ENCODE results near the gene SSX2B.
"Not testable (repeated sequence)": the region's sequence is repeated elsewhere in the genome, so short reads cannot be mapped to it uniquely, and the experiment has no call there.

The SSX2B gene, protein sequence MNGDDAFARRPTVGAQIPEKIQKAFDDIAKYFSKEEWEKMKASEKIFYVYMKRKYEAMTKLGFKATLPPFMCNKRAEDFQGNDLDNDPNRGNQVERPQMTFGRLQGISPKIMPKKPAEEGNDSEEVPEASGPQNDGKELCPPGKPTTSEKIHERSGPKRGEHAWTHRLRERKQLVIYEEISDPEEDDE

DNA sequence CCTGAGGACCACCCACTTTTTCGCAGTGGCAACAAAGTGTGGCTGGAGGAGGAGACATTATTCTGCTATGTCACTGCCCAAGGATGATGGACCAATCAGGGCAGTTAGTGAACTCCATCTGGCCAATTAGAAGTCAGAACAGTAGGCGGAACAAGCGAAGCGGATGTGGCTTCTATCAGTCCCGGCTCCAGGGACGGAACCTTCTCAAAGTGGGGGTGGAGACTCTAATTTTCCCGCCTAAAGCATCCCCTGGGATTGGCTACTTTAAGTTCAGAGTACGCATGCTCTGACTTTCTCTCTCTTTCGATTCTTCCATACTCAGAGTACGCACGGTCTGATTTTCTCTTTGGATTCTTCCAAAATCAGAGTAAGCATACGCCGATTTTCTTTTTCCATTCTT lies at the start of gene SSX2B:
SSX2B (plus strand) TSS at position 301 of the 400 bp plus-strand sequence. CDS start 1,429 bp downstream, outside the sequence.
- DNase-seq: not testable (repeated sequence)

DNA sequence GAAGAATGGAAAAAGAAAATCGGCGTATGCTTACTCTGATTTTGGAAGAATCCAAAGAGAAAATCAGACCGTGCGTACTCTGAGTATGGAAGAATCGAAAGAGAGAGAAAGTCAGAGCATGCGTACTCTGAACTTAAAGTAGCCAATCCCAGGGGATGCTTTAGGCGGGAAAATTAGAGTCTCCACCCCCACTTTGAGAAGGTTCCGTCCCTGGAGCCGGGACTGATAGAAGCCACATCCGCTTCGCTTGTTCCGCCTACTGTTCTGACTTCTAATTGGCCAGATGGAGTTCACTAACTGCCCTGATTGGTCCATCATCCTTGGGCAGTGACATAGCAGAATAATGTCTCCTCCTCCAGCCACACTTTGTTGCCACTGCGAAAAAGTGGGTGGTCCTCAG lies 44.0 kb upstream of the SSX2B start, which contains the start of gene SSX2:
SSX2 (minus strand) TSS at position 101 of the 400 bp plus-strand sequence. CDS start 1,429 bp downstream, outside the sequence.
- DNase-seq: not testable (repeated sequence)

DNA sequence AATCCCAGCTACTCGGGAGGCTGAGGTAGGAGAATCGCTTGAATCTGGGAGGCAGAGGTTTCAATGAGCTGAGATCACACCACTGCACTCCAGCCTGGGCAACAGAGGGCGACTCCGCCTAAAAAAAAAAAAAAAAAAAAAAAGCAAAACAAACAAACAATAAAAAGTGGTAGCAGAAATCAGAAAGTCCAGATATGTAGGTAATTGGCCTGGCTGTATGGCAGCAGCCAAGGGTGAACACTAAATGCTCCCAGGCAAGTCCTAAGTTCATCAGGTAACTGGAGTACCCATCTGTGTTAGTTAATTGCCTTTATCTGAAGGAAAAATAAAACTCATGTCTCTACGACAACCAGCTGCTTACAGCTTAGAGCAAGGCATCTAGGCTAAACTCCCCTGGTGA lies 14.9 kb downstream of the SSX2B start:
- DNase-seq: not testable (repeated sequence)

GRCh38 chrX:52773504-52773903 lies 22.5 kb downstream of the SSX2B start:
- DNase-seq: not testable (repeated sequence)

- DNase-seq: not testable (repeated sequence)
These were observed 46.3 kb downstream of the SSX2B start, which contains the start of gene SPANXN5 for GRCh38 chrX:52797327-52797726. Gene SPANXN5 (minus strand): TSS chrX:52797427. CDS start chrX:52797348, 79 bp downstream.

DNA sequence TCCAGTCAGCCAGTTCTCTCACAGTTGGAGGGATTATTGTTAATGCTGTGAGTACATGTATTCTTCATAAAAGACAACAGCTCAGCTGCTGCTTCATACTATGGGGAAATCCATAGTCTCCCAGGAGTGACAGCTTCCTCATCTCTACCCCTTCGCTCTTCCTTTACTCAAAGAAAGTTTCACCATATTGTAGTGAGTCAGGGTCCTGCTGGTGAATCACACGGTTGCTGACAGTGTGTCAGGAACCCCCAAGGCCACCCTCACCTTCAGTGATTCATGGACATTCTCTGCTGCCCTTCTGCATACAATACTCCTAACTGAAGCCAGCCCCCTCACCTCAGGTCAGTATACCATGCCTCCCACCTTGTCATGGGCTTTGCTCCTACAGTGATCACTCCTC lies 53.8 kb downstream of the SSX2B start:
- DNase-seq: not testable (repeated sequence)
